HepG2 (cell line): ENCODE data around the gene KATNB1. TPM values are rescaled to one million over a fixed set of nuclear protein-coding genes. Genes with fewer than 3 reads are reported as not detected.

ENCODE experiments used
- ASH2L ChIP-seq: fragments of 300-600, 200-600 bp; sonication (generic); IDR thresholded peaks from 2 replicates; pipeline ENCODE4 v1.7.0; 2017; ENCODE audit warnings: low read depth, mild to moderate bottlenecking, moderate library complexity, mixed read lengths, low read length; ENCODE audit not compliant: insufficient read length
- CCDC6 ChIP-seq: sonication (generic); formaldehyde crosslinking; IDR thresholded peaks from 2 replicates; pipeline ENCODE4 v1.8.1; 2022; ENCODE audit warnings: mild to moderate bottlenecking, missing genetic modification reagents, moderate library complexity
- HOXA9 ChIP-seq: sonication (generic); formaldehyde crosslinking; IDR thresholded peaks from 2 replicates; pipeline ENCODE4 v1.8.1; 2022; ENCODE audit warnings: missing genetic modification reagents, mild to moderate bottlenecking, moderate library complexity, borderline replicate concordance
- MXI1 ChIP-seq: IDR thresholded peaks from 3 replicates; pipeline ENCODE4 v1.6.1; 2012; ENCODE audit warnings: low read depth, low read length, inconsistent platforms, borderline replicate concordance
- NFIC ChIP-seq: IDR thresholded peaks from 2 replicates; pipeline ENCODE4 v1.6.1; 2012; ENCODE audit warnings: mild to moderate bottlenecking, low read length, inconsistent platforms
- NFKBIZ ChIP-seq: IDR thresholded peaks from 2 replicates; pipeline ENCODE4 v1.6.1; 2018; ENCODE audit warnings: missing genetic modification reagents, missing compliant biosample characterization
- NFRKB ChIP-seq: fragments of 450-650 bp; IDR thresholded peaks from 2 replicates; pipeline ENCODE4 v1.6.1; 2017
- NKX3-1 ChIP-seq: sonication (generic); formaldehyde crosslinking; IDR thresholded peaks from 2 replicates; pipeline ENCODE4 v1.5.0; 2020; ENCODE audit warnings: missing genetic modification reagents
- SCMH1 ChIP-seq: sonication (generic); formaldehyde crosslinking; IDR thresholded peaks from 2 replicates; pipeline ENCODE4 v1.9.0; 2021; ENCODE audit warnings: missing genetic modification reagents, mild to moderate bottlenecking, borderline replicate concordance
- SP4 ChIP-seq: sonication (generic); formaldehyde crosslinking; IDR thresholded peaks from 2 replicates; pipeline ENCODE4 v1.8.1; 2023; ENCODE audit warnings: mild to moderate bottlenecking, missing genetic modification reagents
- ZBTB42 ChIP-seq: sonication (generic); formaldehyde crosslinking; IDR thresholded peaks from 2 replicates; pipeline ENCODE4 v1.5.0; 2020; ENCODE audit warnings: mild to moderate bottlenecking, missing genetic modification reagents
- ZNF432 ChIP-seq: sonication (generic); formaldehyde crosslinking; IDR thresholded peaks from 2 replicates; pipeline ENCODE4 v1.5.0; 2020; ENCODE audit warnings: missing genetic modification reagents, mild to moderate bottlenecking, borderline replicate concordance
- ZNF44 ChIP-seq: sonication (generic); formaldehyde crosslinking; IDR thresholded peaks from 2 replicates; pipeline ENCODE4 v1.5.1; 2020; ENCODE audit warnings: mild to moderate bottlenecking, missing genetic modification reagents
- ZNF547 ChIP-seq: sonication (generic); formaldehyde crosslinking; IDR thresholded peaks from 2 replicates; pipeline ENCODE4 v1.5.1; 2020; ENCODE audit warnings: mild to moderate bottlenecking, missing genetic modification reagents
- ZNF577 ChIP-seq: sonication (generic); formaldehyde crosslinking; IDR thresholded peaks from 2 replicates; pipeline ENCODE4 v1.4.0; 2020; ENCODE audit warnings: mild to moderate bottlenecking, low read depth, missing genetic modification reagents, borderline replicate concordance
- ZNF724P ChIP-seq: sonication (generic); formaldehyde crosslinking; IDR thresholded peaks from 2 replicates; pipeline ENCODE4 v1.8.0; 2022; ENCODE audit warnings: missing genetic modification reagents, borderline replicate concordance
- polyA plus RNA-seq, 8 experiments: library from polyadenylated mRNA; depleted of rRNA in 3 of 8; stranded (reverse) in 7 of 8; unstranded in 1 of 8; fragments of >200 nt; fragmentation: Illumina TruSeq in 4 of 8; extraction: Trizol in 4 of 8; gene quantifications; 2 replicates each; pipeline versions ENCODE4 v1.2.1 to v1.2.3, GENCODE V29; 2011 to 2016; ENCODE audit warnings: low read depth in 4 of 8, missing spikeins in 1 of 8, mixed read lengths in 1 of 8; ENCODE audit not compliant: insufficient read depth in 1 of 8
- total RNA-seq, 5 experiments: library from RNA; depleted of rRNA; stranded (reverse); fragments of >200 nt; fragmentation: Illumina TruSeq; extraction: Trizol; gene quantifications; 2 replicates each; pipeline ENCODE4 v1.2.3, GENCODE V29; 2016; ENCODE audit warnings: low read depth in 1 of 5
- TF ChIP-seq, protein P1 (sequence below), 2 experiments: sonication (generic) in 1 of 2; formaldehyde crosslinking in 1 of 2; IDR thresholded peaks; 2 replicates each; pipeline versions ENCODE4 v1.4.0 to v1.6.1; 2018 to 2020; ENCODE audit warnings: missing genetic modification reagents in 2 of 2, borderline replicate concordance in 1 of 2, low read depth in 1 of 2, mild to moderate bottlenecking in 1 of 2, missing biosample characterization in 1 of 2
- TF ChIP-seq, protein P2 (sequence below): sonication (generic); IDR thresholded peaks from 2 replicates; pipeline ENCODE4 v1.6.1; 2016; ENCODE audit warnings: low read depth, borderline replicate concordance
- TF ChIP-seq, protein P3 (sequence below): sonication (generic); formaldehyde crosslinking; IDR thresholded peaks from 2 replicates; pipeline ENCODE4 v1.9.0; 2021; ENCODE audit warnings: missing genetic modification reagents, borderline replicate concordance
- TF ChIP-seq, protein P4 (sequence below): IDR thresholded peaks from 2 replicates; pipeline ENCODE4 v1.6.1; 2018; ENCODE audit warnings: missing genetic modification reagents
- TF ChIP-seq, protein P5 (sequence below): sonication (generic); formaldehyde crosslinking; IDR thresholded peaks from 2 replicates; pipeline ENCODE4 v1.8.0; 2023; ENCODE audit warnings: mild to moderate bottlenecking, missing genetic modification reagents
- TF ChIP-seq, protein P6 (sequence below): sonication (generic); formaldehyde crosslinking; IDR thresholded peaks from 2 replicates; pipeline ENCODE4 v1.4.0; 2020; ENCODE audit warnings: mild to moderate bottlenecking, missing genetic modification reagents

Gene KATNB1
- total and polyA plus RNA-seq, 2 of the 13 experiments (the other 11 are each of a cell fraction or from before 2014, with no cell fraction given) = 31.5 to 43.5 TPM

DNA sequence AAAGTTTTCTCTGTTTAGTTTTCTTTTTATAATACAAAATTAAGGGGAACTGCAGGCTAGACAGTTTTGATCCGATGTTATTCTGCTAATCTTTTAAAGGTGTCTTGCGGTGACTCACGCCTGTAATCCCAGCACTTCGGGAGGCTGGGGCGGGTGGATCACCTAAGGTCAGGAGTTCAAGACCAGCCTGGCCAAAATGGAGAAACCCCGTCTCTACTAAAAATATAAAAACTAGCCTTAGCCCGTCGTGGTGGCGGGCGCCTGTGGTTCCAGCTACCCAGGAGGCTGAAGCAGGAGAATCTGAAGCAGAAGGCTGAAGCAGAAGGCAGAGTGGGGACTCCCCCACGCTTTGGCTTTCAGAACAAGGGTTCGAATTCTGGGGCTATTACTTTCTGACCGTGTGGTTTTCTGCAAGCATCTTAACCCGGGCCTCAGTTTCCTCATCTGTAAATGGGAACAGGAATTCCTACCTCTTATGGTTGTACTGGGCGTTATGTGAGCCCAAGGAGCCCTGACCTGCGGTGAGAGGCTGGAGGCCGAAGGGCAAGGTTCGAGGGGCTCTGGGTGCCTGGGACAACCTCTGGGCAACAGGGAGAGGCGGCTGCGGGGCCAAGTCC is 1.2 kb upstream of the KATNB1 start (continued):
- TF ChIP-seq NFRKB (no peak), SP4 (CRISPR knock-in tag) (no peak), ASH2L (no peak), NFKBIZ (CRISPR knock-in tag) (no peak), ZNF724P (CRISPR knock-in tag) (no peak), ZNF577 (CRISPR knock-in tag) (no peak), MXI1 (no peak), HOXA9 (CRISPR knock-in tag) (no peak), NFIC (no peak), ZNF432 (CRISPR knock-in tag) (no peak), CCDC6 (CRISPR knock-in tag) (no peak), NKX3-1 (CRISPR knock-in tag) (no peak), ZNF547 (CRISPR knock-in tag) (no peak), ZBTB42 (CRISPR knock-in tag) (peak; percentile 24; the same call in 1 of the 2 replicates), SCMH1 (no peak), ZNF44 (CRISPR knock-in tag) (peak; percentile 26; the same call in 1 of the 2 replicates)
- TF ChIP-seq, protein P1, sequence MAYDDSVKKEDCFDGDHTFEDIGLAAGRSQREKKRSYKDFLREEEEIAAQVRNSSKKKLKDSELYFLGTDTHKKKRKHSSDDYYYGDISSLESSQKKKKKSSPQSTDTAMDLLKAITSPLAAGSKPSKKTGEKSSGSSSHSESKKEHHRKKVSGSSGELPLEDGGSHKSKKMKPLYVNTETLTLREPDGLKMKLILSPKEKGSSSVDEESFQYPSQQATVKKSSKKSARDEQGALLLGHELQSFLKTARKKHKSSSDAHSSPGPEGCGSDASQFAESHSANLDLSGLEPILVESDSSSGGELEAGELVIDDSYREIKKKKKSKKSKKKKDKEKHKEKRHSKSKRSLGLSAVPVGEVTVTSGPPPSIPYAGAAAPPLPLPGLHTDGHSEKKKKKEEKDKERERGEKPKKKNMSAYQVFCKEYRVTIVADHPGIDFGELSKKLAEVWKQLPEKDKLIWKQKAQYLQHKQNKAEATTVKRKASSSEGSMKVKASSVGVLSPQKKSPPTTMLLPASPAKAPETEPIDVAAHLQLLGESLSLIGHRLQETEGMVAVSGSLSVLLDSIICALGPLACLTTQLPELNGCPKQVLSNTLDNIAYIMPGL (CRISPR knock-in tag; IDR thresholded peaks at IDR 0.05; ENCODE audit: borderline replicate concordance in 1 of 2, low read depth in 1 of 2) = no peak; a peak in 1 of 4 replicates
- TF ChIP-seq, protein P2, sequence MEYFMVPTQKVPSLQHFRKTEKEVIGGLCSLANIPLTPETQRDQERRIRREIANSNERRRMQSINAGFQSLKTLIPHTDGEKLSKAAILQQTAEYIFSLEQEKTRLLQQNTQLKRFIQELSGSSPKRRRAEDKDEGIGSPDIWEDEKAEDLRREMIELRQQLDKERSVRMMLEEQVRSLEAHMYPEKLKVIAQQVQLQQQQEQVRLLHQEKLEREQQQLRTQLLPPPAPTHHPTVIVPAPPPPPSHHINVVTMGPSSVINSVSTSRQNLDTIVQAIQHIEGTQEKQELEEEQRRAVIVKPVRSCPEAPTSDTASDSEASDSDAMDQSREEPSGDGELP = no peak
- TF ChIP-seq, protein P3, sequence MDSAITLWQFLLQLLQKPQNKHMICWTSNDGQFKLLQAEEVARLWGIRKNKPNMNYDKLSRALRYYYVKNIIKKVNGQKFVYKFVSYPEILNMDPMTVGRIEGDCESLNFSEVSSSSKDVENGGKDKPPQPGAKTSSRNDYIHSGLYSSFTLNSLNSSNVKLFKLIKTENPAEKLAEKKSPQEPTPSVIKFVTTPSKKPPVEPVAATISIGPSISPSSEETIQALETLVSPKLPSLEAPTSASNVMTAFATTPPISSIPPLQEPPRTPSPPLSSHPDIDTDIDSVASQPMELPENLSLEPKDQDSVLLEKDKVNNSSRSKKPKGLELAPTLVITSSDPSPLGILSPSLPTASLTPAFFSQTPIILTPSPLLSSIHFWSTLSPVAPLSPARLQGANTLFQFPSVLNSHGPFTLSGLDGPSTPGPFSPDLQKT (CRISPR knock-in tag) = no peak
- TF ChIP-seq, protein P4, sequence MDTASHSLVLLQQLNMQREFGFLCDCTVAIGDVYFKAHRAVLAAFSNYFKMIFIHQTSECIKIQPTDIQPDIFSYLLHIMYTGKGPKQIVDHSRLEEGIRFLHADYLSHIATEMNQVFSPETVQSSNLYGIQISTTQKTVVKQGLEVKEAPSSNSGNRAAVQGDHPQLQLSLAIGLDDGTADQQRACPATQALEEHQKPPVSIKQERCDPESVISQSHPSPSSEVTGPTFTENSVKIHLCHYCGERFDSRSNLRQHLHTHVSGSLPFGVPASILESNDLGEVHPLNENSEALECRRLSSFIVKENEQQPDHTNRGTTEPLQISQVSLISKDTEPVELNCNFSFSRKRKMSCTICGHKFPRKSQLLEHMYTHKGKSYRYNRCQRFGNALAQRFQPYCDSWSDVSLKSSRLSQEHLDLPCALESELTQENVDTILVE = no peak; the same call in 1 of the 2 replicates
- TF ChIP-seq, protein P5, sequence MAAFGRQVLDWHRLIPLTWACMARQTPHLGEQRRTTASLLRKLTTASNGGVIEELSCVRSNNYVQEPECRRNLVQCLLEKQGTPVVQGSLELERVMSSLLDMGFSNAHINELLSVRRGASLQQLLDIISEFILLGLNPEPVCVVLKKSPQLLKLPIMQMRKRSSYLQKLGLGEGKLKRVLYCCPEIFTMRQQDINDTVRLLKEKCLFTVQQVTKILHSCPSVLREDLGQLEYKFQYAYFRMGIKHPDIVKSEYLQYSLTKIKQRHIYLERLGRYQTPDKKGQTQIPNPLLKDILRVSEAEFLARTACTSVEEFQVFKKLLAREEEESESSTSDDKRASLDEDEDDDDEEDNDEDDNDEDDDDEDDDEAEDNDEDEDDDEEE (CRISPR knock-in tag) = peak; percentile 79; the same call in 1 of the 2 replicates
- TF ChIP-seq, protein P6, sequence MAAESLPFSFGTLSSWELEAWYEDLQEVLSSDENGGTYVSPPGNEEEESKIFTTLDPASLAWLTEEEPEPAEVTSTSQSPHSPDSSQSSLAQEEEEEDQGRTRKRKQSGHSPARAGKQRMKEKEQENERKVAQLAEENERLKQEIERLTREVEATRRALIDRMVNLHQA (CRISPR knock-in tag) = no peak
